GM13976 (cell line): Measurements from ENCODE around the gene IPO11.
A peak's percentile ranks its signal among the peaks of the same experiment; 100 is the strongest.

Experiments
- DNase-seq: peaks from one replicate; pipeline ENCODE4 v3.0.0; 2012; ENCODE audit warnings: low spot score
- in situ Hi-C: fragments of 300-500 bp; cut with MboI; formaldehyde crosslinking; loops from one replicate; pipeline ENCODE4 v1.12.0; 2022; ENCODE audit warnings: low sequenced_read_pairs, mixed read lengths, inconsistent platforms; ENCODE audit not compliant: unreplicated experiment
- TF ChIP-seq, protein P1 (sequence below): IDR thresholded peaks from 2 replicates; pipeline ENCODE4 v1.5.1; 2012; ENCODE audit warnings: borderline replicate concordance, mild to moderate bottlenecking; ENCODE audit not compliant: insufficient read depth; ENCODE audit errors: extremely low read depth, missing control alignments, control extremely low read depth

IPO11 gene

DNA sequence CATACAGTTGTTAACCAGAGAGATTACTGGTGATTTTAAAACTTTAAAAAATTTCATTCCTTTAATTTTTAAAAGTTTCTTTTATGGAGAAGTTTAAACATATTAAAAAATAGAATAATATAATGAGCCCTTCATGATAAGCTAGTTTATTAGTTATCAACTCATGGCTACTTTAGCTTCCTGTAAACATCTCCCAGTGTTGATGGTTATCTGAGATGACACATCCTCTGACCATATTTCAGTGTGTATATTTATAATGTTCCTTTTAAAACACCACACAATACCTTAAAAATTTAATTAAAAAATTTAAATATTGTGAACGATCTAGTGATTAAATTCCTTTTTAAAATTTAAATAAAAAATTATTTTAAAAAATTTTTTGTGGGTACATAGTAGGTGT, 74.1 kb downstream of the IPO11 start:
- TF ChIP-seq, protein P1, sequence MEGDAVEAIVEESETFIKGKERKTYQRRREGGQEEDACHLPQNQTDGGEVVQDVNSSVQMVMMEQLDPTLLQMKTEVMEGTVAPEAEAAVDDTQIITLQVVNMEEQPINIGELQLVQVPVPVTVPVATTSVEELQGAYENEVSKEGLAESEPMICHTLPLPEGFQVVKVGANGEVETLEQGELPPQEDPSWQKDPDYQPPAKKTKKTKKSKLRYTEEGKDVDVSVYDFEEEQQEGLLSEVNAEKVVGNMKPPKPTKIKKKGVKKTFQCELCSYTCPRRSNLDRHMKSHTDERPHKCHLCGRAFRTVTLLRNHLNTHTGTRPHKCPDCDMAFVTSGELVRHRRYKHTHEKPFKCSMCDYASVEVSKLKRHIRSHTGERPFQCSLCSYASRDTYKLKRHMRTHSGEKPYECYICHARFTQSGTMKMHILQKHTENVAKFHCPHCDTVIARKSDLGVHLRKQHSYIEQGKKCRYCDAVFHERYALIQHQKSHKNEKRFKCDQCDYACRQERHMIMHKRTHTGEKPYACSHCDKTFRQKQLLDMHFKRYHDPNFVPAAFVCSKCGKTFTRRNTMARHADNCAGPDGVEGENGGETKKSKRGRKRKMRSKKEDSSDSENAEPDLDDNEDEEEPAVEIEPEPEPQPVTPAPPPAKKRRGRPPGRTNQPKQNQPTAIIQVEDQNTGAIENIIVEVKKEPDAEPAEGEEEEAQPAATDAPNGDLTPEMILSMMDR, result no peak
- in situ Hi-C loops, result no loop called here
- DNase-seq, result no peak

DNA sequence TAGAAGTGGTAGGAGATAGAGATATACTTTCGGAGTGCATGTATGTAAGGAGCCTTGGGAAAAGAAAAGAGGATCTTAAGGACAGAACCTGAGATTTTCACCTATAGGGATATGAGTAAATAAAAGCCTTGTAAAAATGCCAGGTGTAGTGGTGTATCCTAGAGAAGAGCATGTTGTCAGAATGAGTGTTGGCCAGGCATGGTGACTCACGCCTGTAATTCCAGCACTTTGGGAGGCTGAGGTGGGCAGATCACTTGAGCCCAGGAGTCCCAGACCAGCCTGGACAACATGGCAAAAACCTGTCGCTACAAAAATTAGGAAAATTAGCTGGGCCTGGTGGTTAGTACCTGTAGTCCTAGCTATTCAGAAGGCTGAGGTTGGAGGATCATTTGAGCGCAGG, 76.0 kb downstream of the IPO11 start:
- TF ChIP-seq, protein P1, result no peak
- in situ Hi-C loops, result no loop called here
- DNase-seq, result no peak

GRCh38 chr5:62489471-62489870, 76.9 kb downstream of the IPO11 start:
- in situ Hi-C loops, result no loop called here
- no peak for DNase-seq
- TF ChIP-seq, protein P1, result no peak

DNA sequence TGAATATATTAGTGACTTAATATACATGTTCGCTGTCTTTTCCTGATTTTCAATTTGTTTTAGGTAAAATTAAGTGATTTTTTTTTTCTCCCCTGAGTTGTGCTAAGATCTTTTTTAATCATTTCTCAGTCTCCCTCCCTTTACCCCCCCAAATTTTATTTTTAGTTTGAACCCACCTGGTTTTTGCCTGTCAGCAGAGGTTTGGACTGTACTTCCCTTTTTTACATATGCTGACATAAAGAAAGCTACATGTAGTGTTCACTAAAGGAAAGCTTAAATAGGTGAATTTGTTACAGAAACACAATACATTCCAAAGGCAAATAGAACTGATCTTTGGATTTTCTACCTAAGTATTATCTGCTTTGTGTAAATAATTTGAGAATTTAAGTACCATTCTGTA, 82.2 kb downstream of the IPO11 start:
- in situ Hi-C loops, result no loop called here
- peak; percentile 12 for DNase-seq
- TF ChIP-seq, protein P1, result no peak

DNA sequence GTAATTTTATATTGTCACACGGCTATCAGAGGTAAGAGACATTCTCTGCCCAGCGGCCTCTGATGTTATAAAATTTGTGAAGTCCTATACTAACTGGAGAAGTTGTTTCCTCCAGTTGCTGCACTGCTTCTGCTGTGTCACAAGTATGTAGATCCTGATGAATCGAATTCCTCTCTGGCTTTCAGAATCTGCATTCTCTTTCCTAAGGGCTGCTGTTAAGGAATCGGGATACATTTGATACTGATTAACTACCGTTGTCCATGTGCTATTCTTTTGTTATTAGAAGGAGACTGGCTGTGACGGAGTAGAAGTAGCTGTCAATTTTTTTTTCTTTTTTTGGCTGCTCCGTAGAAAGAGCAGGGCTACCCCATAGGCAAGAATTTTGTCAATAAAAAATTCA, 84.3 kb downstream of the IPO11 start:
- TF ChIP-seq, protein P1, result no peak
- DNase-seq, result no peak
- in situ Hi-C loops, result no loop called here

GRCh38 chr5:62498961-62499360, 86.4 kb downstream of the IPO11 start:
- in situ Hi-C loops, result no loop called here
- TF ChIP-seq, protein P1, result no peak

GRCh38 chr5:62499756-62500155, 87.2 kb downstream of the IPO11 start:
- TF ChIP-seq, protein P1, result no peak
- in situ Hi-C loops, result no loop called here

More at GRCh38 chr5:62498961-62499360, 86.4 kb downstream of the IPO11 start:
- DNase-seq, result no peak

More at GRCh38 chr5:62499756-62500155, 87.2 kb downstream of the IPO11 start:
- DNase-seq, result no peak
